Esophagus squamous epithelium (tissue), 4 donors: ENCODE measurements around the gene STX18.
"Not testable (repeated sequence)": the region's sequence is repeated elsewhere in the genome, so short reads cannot be mapped to it uniquely, and the experiment has no call there.

Experiments used
- CTCF ChIP-seq, 6 experiments: fragments of 450-650 bp in 4 of 6; fragments of 200-600 bp in 2 of 6; sonication (generic) in 2 of 6; IDR thresholded peaks; one replicate each; pipeline ENCODE4 v1.5.1; 2016 to 2019; ENCODE audit warnings: antibody characterized with exemption in 6 of 6, mild to moderate bottlenecking in 4 of 6, moderate library complexity in 4 of 6
- POLR2A ChIP-seq, 4 donors: fragments of 450-650 bp; IDR thresholded peaks; one replicate each; pipeline ENCODE4 v1.6.1; 2017; ENCODE audit warnings: antibody characterized with exemption in 4 of 4, mild to moderate bottlenecking in 4 of 4, moderate library complexity in 3 of 4

DNA sequence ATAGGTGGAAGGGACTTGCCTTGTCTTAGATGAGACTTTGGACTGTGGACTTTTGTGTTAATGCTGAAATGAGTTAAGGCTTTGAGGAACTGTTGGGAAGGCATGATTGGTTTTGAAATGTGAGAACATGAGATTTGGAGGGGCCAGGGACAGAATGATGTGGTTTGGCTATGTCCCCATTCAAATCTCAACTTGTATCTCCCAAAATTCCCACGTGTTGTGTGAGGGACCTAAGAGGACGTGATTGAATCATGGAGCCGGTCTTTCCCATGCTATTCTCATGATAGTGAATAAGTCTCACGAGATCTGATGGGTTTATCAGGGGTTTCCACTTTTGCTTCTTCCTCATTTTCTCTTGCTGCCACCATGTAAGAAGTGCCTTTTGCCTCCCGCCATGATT lies 10.2 kb upstream of the STX18 start:
- not testable (repeated sequence) for TF ChIP-seq CTCF, POLR2A (IDR thresholded peaks at IDR 0.05)
